Keratinocyte (primary cell): ENCODE results near the gene CEP170B. TPM values are rescaled to one million over a fixed set of nuclear protein-coding genes. Genes with fewer than 3 reads are reported as not detected.

Source experiments
- DNase-seq: peaks from one replicate; pipeline ENCODE4 v3.0.0-alpha.2; 2011; ENCODE audit warnings: low read depth, missing footprints, low spot score
- FAIRE-seq: peaks from 2 replicates; lab custom pipeline; 2011; peaks lifted over from hg19 to GRCh38; lab: Jason Lieb, UNC
- H2AFZ ChIP-seq: 2 replicates; pipeline ENCODE4 v1.6.0; 2012; ENCODE audit warnings: low read length, control low read depth, inconsistent platforms; ENCODE audit not compliant: control insufficient read depth
- H3K27ac ChIP-seq: 2 replicates; pipeline ENCODE4 v1.5.1; 2011; ENCODE audit warnings: low read length; ENCODE audit not compliant: control insufficient read depth, insufficient read depth
- H3K27me3 ChIP-seq: 3 replicates; pipeline ENCODE4 v1.6.0; 2011; ENCODE audit warnings: low read length; ENCODE audit not compliant: control insufficient read depth, insufficient read depth; ENCODE audit errors: extremely low read depth
- H3K36me3 ChIP-seq, 2 experiments: 2 replicates in 1 of 2; 3 replicates in 1 of 2; pipeline ENCODE4 v1.5.1; 2011; ENCODE audit warnings: low read length in 2 of 2, mild to moderate bottlenecking in 1 of 2; ENCODE audit not compliant: control insufficient read depth in 2 of 2, insufficient read depth in 2 of 2; ENCODE audit errors: extremely low read depth in 1 of 2
- H3K4me1 ChIP-seq: 3 replicates; pipeline ENCODE4 v1.5.1; 2011; ENCODE audit warnings: low read length; ENCODE audit not compliant: control insufficient read depth, insufficient read depth; ENCODE audit errors: extremely low read depth
- H3K4me2 ChIP-seq: 3 replicates; pipeline ENCODE4 v1.6.0; 2011; ENCODE audit warnings: low read depth, low read length; ENCODE audit not compliant: control insufficient read depth, insufficient read depth; ENCODE audit errors: extremely low read depth
- H3K4me3 ChIP-seq, 3 experiments: fragments of 200-600 bp in 1 of 3; sonication (generic) in 1 of 3; 2 replicates in 2 of 3; 3 replicates in 1 of 3; pipeline ENCODE4 v1.5.1; 2011 to 2016; ENCODE audit warnings: low read length in 3 of 3, mild to moderate bottlenecking in 3 of 3, control low read depth in 2 of 3, inconsistent platforms in 1 of 3, low read depth in 1 of 3, mixed read lengths in 1 of 3, mixed run types in 1 of 3, moderate library complexity in 1 of 3; ENCODE audit not compliant: control insufficient read depth in 2 of 3, insufficient read depth in 2 of 3; ENCODE audit errors: extremely low read depth in 1 of 3
- H3K79me2 ChIP-seq: 2 replicates; pipeline ENCODE4 v1.6.0; 2012; ENCODE audit warnings: low read length; ENCODE audit not compliant: control insufficient read depth, insufficient read depth
- H3K9ac ChIP-seq: 3 replicates; pipeline ENCODE4 v1.6.0; 2011; ENCODE audit warnings: low read length; ENCODE audit not compliant: control insufficient read depth, insufficient read depth; ENCODE audit errors: extremely low read depth
- H3K9me1 ChIP-seq: 3 replicates; pipeline ENCODE4 v1.6.0; 2011; ENCODE audit warnings: low read length; ENCODE audit not compliant: control insufficient read depth, insufficient read depth; ENCODE audit errors: extremely low read depth
- H3K9me3 ChIP-seq: 2 replicates; pipeline ENCODE4 v1.5.1; 2012; ENCODE audit warnings: low read depth, low read length; ENCODE audit not compliant: control insufficient read depth
- H4K20me1 ChIP-seq: 3 replicates; pipeline ENCODE4 v1.6.0; 2011; ENCODE audit warnings: low read length; ENCODE audit not compliant: control insufficient read depth, insufficient read depth; ENCODE audit errors: extremely low read depth
- EZH2 ChIP-seq: IDR thresholded peaks from one replicate; pipeline ENCODE4 v1.6.1; 2012; ENCODE audit warnings: inconsistent platforms, mild to moderate bottlenecking, low read length, moderate library complexity
- dilution Hi-C: fragments of 300-500 bp; cut with MboI; formaldehyde crosslinking; loops from one replicate; pipeline ENCODE4 v1.7.0; 2020; ENCODE audit warnings: low sequenced_read_pairs; ENCODE audit not compliant: extremely low pct_ligation_motif_present
- polyA plus RNA-seq, 5 experiments: library from polyadenylated mRNA; depleted of rRNA in 3 of 5; stranded (reverse) in 3 of 5; stranded (forward) in 1 of 5; unstranded in 1 of 5; fragments of >200 nt; gene quantifications; 1 replicate in 1 of 5; 2 replicates in 3 of 5; 3 replicates in 1 of 5; pipeline versions ENCODE4 v1.2.1 to v1.2.3, GENCODE V29; 2011 to 2012; ENCODE audit warnings: missing spikeins in 2 of 5, low read depth in 1 of 5, low replicate concordance in 1 of 5
- TF ChIP-seq, protein P1 (sequence below), 3 experiments: IDR thresholded peaks in 1 of 3; conservative IDR thresholded peaks in 1 of 3; optimal IDR thresholded peaks in 1 of 3; 2 replicates in 2 of 3; 3 replicates in 1 of 3; pipeline versions ENCODE3 to v1.5.1; 2011; ENCODE audit warnings: low read length in 3 of 3, mild to moderate bottlenecking in 3 of 3, moderate library complexity in 2 of 3, control low read depth in 1 of 3, inconsistent platforms in 1 of 3; ENCODE audit not compliant: insufficient read depth in 2 of 3; ENCODE audit errors: extremely low read depth in 1 of 3

CEP170B gene
- polyA plus RNA-seq, 1 donor (not counting 4 experiments of a cell fraction or from before 2014, with no cell fraction given): 8.7 TPM

DNA sequence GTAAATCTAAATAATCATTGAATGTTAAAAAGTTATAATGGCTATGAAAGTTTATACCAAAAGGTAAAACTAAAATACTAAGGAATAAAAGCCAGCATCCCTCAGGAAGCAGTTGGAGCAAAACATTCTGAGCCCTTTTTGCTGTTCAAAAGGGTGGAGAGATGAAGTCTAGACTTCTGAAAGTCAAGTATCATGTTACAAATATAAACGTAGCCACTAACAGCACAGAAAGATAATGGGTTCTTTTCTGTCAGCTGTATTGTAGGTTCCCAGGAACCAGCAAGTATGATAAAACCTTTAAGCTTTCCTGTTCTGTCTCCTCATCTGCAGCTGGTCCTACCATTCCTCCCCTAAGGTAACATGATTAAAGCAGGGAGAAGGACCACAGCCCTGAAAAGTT, 43.2 kb downstream of the CEP170B start:
- Histone ChIP-seq H4K20me1 (no peaks in the 10 kb centered on the region), H3K27me3 (peaks cover 23% of the 10 kb centered on the region), H3K9me3 (no peaks in the 10 kb centered on the region), H3K36me3 (no peaks in the 10 kb centered on the region), H3K4me2 (no peak overlapping the region), H3K4me1 (no peaks in the 10 kb centered on the region), H3K9me1 (no peaks in the 10 kb centered on the region), H3K9ac (no peak overlapping the region), H3K27ac (no peak overlapping the region), H2AFZ (no peak overlapping the region), H3K79me2 (no peaks in the 10 kb centered on the region), H3K4me3 (no peak overlapping the region)
- no peak for TF ChIP-seq EZH2
- TF ChIP-seq, protein P1, sequence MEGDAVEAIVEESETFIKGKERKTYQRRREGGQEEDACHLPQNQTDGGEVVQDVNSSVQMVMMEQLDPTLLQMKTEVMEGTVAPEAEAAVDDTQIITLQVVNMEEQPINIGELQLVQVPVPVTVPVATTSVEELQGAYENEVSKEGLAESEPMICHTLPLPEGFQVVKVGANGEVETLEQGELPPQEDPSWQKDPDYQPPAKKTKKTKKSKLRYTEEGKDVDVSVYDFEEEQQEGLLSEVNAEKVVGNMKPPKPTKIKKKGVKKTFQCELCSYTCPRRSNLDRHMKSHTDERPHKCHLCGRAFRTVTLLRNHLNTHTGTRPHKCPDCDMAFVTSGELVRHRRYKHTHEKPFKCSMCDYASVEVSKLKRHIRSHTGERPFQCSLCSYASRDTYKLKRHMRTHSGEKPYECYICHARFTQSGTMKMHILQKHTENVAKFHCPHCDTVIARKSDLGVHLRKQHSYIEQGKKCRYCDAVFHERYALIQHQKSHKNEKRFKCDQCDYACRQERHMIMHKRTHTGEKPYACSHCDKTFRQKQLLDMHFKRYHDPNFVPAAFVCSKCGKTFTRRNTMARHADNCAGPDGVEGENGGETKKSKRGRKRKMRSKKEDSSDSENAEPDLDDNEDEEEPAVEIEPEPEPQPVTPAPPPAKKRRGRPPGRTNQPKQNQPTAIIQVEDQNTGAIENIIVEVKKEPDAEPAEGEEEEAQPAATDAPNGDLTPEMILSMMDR (optimal IDR thresholded peaks at IDR 0.05 in 1 of 3, IDR thresholded peaks at IDR 0.05 in 1 of 3, conservative IDR thresholded peaks at IDR 0.05 in 1 of 3; ENCODE audit: extremely low read depth in 1 of 3, insufficient read depth in 2 of 3, low read length in 3 of 3): no peak
- dilution Hi-C loops: no loop called here
- FAIRE-seq: no peak
- no peak for DNase-seq

DNA sequence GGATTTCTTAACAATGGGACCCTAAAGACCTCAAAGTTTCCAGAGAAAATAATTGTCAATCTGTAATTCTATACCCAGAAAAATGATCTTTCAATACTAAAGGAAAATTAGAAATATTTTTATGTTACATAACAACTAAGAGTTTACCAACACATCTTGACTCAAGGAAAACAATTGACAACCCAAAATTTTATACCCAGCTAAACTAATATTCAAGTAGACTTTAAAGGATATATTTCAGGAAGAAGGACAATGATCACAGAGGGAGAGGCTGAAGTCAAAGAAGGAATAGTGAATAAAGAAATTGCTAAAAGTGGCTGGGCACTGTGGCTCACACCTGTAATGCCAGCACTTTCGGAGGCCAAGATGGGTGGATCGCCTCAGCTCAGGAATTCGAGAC, 47.0 kb downstream of the CEP170B start:
- Histone ChIP-seq H3K4me2 (no peak overlapping the region), H3K4me3 (no peak overlapping the region), H3K9ac (no peak overlapping the region), H3K79me2 (no peaks in the 10 kb centered on the region), H3K27me3 (peaks cover 2% of the 10 kb centered on the region), H4K20me1 (no peaks in the 10 kb centered on the region), H3K27ac (no peak overlapping the region), H3K9me1 (no peaks in the 10 kb centered on the region), H3K9me3 (no peaks in the 10 kb centered on the region), H3K36me3 (no peaks in the 10 kb centered on the region), H2AFZ (no peak overlapping the region), H3K4me1 (no peaks in the 10 kb centered on the region)
- no peak for DNase-seq
- no peak for FAIRE-seq
- dilution Hi-C loops: no loop called here
- TF ChIP-seq, protein P1 (optimal IDR thresholded peaks at IDR 0.05 in 1 of 3, IDR thresholded peaks at IDR 0.05 in 1 of 3, conservative IDR thresholded peaks at IDR 0.05 in 1 of 3; ENCODE audit: extremely low read depth in 1 of 3, insufficient read depth in 2 of 3, low read length in 3 of 3): no peak
- no peak for TF ChIP-seq EZH2
